ENCODE measurements around the gene OIT3. TPM values are rescaled to one million over a fixed set of nuclear protein-coding genes. Genes with fewer than 3 reads are reported as not detected.

The OIT3 gene
- total and polyA plus RNA-seq, 2 donors (not counting 3 experiments of a cell fraction or from before 2014, with no cell fraction given) = 0.15 TPM; not detected in 1

GRCh38 chr10:72932259-72933015, 38.9 kb downstream of the OIT3 start:
- H3K79me2 ChIP-seq (ENCODE audit: control insufficient read depth, insufficient read depth, low read length) = no peaks in the 10 kb centered on the region
- ChIA-PET CTCF (no interaction called here), POLR2A (no interaction called here)
- H2AFZ ChIP-seq (ENCODE audit: low read depth, low read length) = no peak overlapping the region
- H3K27me3 ChIP-seq (ENCODE audit: control insufficient read depth in 2 of 2, insufficient read depth in 2 of 2, low read length in 2 of 2) = peaks cover 0 to 2% of the 10 kb centered on the region in 2 experiments
- no peaks in the 10 kb centered on the region for H3K4me1 ChIP-seq (ENCODE audit: control insufficient read depth, extremely low read depth, insufficient read depth, low read length)
- no peak overlapping the region for H3K27ac ChIP-seq (ENCODE audit: insufficient read depth, low read depth, low read length)
- intact Hi-C loops (cut with micrococcal nuclease) = no loop called here
- no peaks in the 10 kb centered on the region for H3K9me3 ChIP-seq (replicated peaks; ENCODE audit: control insufficient read depth, insufficient read depth, low read length)
- H4K20me1 ChIP-seq (replicated peaks; ENCODE audit: control insufficient read depth, extremely low read depth, insufficient read depth, low read length) = no peaks in the 10 kb centered on the region
- FAIRE-seq = no peak
- H3K9ac ChIP-seq (replicated peaks; ENCODE audit: extremely low read depth, insufficient read depth, low read length) = no peak overlapping the region
- no peak for DNase-seq (ENCODE audit: low read depth, low spot score)
- no peaks in the 10 kb centered on the region for H3K9me1 ChIP-seq (replicated peaks; ENCODE audit: control insufficient read depth, extremely low read depth, insufficient read depth, low read length)
- dilution Hi-C loops (cut with MboI; ENCODE audit: extremely low pct_ligation_motif_present, low sequenced_read_pairs) = no loop called here
- BruUV-seq (replicated peaks) = no TSS peak
- H3K4me2 ChIP-seq (ENCODE audit: insufficient read depth, low read length) = no peak overlapping the region
- H3K4me3 ChIP-seq (replicated peaks in 1 of 3; ENCODE audit: insufficient read depth in 1 of 3, low read depth in 1 of 3, low read length in 3 of 3) = no peak overlapping the region
- TF ChIP-seq JUN (IDR thresholded peaks at IDR 0.05; ENCODE audit: borderline replicate concordance, insufficient read depth, insufficient read length, low read depth) = no peak
- no peak for TF ChIP-seq MAX (IDR thresholded peaks at IDR 0.05; ENCODE audit: insufficient read depth, insufficient read length)
- TF ChIP-seq MYC (IDR thresholded peaks at IDR 0.05; ENCODE audit: low read depth, low read length) = no peak
- TF ChIP-seq POLR2A (IDR thresholded peaks at IDR 0.05; ENCODE audit: low read depth, low read length) = no peak
- no peak for TF ChIP-seq FOS (IDR thresholded peaks at IDR 0.05; ENCODE audit: borderline replicate concordance, insufficient read depth, low read length)
- no peak for TF ChIP-seq POLR2AphosphoS5 (IDR thresholded peaks at IDR 0.05; ENCODE audit: insufficient read depth, low read depth, low read length)
- no peak for TF ChIP-seq EZH2 (IDR thresholded peaks at IDR 0.05; ENCODE audit: borderline replicate concordance, low read depth, low read length, severe bottlenecking)
- TF ChIP-seq GATA2 (IDR thresholded peaks at IDR 0.05; ENCODE audit: insufficient read depth, insufficient read length, low read depth, low read length) = no peak
- TF ChIP-seq, protein P1, sequence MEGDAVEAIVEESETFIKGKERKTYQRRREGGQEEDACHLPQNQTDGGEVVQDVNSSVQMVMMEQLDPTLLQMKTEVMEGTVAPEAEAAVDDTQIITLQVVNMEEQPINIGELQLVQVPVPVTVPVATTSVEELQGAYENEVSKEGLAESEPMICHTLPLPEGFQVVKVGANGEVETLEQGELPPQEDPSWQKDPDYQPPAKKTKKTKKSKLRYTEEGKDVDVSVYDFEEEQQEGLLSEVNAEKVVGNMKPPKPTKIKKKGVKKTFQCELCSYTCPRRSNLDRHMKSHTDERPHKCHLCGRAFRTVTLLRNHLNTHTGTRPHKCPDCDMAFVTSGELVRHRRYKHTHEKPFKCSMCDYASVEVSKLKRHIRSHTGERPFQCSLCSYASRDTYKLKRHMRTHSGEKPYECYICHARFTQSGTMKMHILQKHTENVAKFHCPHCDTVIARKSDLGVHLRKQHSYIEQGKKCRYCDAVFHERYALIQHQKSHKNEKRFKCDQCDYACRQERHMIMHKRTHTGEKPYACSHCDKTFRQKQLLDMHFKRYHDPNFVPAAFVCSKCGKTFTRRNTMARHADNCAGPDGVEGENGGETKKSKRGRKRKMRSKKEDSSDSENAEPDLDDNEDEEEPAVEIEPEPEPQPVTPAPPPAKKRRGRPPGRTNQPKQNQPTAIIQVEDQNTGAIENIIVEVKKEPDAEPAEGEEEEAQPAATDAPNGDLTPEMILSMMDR (IDR thresholded peaks at IDR 0.05; ENCODE audit: extremely low read depth in 1 of 2, insufficient read depth in 1 of 2, low read depth in 1 of 2, low read length in 2 of 2) = no peak
- H3K36me3 ChIP-seq (ENCODE audit: control insufficient read depth in 2 of 2, extremely low read depth in 1 of 2, insufficient read depth in 2 of 2, low read length in 2 of 2) = no peaks in the 10 kb centered on the region

Data from endothelial cell of umbilical vein (primary cell).